Ovary (tissue), 9 donors: Measurements from ENCODE around the gene PADI2. TPM values are rescaled to one million over a fixed set of nuclear protein-coding genes. Genes with fewer than 3 reads are reported as not detected.

Source experiments
- DNase-seq, 5 donors: peaks; one replicate each; pipeline ENCODE4 v3.0.0-alpha.2; 2019 to 2020
- H3K27ac ChIP-seq, 2 donors: fragments of 200-600 bp; one replicate each; pipeline versions ENCODE4 v1.5.1 to v1.8.0; 2019 to 2022
- H3K27me3 ChIP-seq: fragments of 200-600 bp; one replicate; pipeline ENCODE4 v1.8.0; 2022
- H3K36me3 ChIP-seq: fragments of 200-600 bp; sonication (generic); one replicate; pipeline ENCODE4 v1.5.1; 2019
- H3K4me1 ChIP-seq: one replicate; pipeline ENCODE4 v1.8.1; 2013; ENCODE audit warnings: mild to moderate bottlenecking, moderate library complexity; ENCODE audit not compliant: insufficient read depth
- H3K4me3 ChIP-seq: fragments of 200-600 bp; sonication (generic); one replicate; pipeline ENCODE4 v1.5.1; 2017
- H3K9me3 ChIP-seq, 2 donors: fragments of 200-600 bp in 1 of 2; sonication (generic) in 1 of 2; one replicate each; pipeline versions ENCODE4 v1.5.1 to v1.8.1; 2013 to 2019; ENCODE audit warnings: mild to moderate bottlenecking in 1 of 2, moderate library complexity in 1 of 2
- EP300 ChIP-seq: sonication (generic); formaldehyde crosslinking; IDR thresholded peaks from one replicate; pipeline ENCODE4 v1.6.1; 2017; ENCODE audit warnings: antibody characterized with exemption
- POLR2A ChIP-seq: fragments of 450-650 bp; IDR thresholded peaks from one replicate; pipeline ENCODE4 v1.6.1; 2017; ENCODE audit warnings: antibody characterized with exemption, mild to moderate bottlenecking, moderate library complexity
- WGBS, 3 donors: extraction: QIAGEN DNeasy Blood & Tissue Kit in 1 of 3; methylation state at CpG; one replicate each; pipeline versions ENCODE4 v1.1.5 to v1.1.7; 2013 to 2017; 5-methylcytosine and 5-hydroxymethylcytosine counted together
- intact Hi-C, 4 donors: fragments of 100-400 bp; cut with DNase I; formaldehyde crosslinking; loops; one replicate each; pipeline versions ENCODE4 v1.11.0 to v1.15.1; 2022 to 2023
- polyA plus RNA-seq, 2 donors: library from polyadenylated mRNA; stranded (reverse); fragments of 200-250 nt in 1 of 2; fragments of 350-450 nt in 1 of 2; fragmentation: Illumina TruSeq in 1 of 2; extraction: RNeasy Lipid Tissue Mini Kit (QIAGEN cat#74804) in 1 of 2; gene quantifications; one replicate each; pipeline ENCODE4 v1.2.3, GENCODE V29; 2013 to 2014
- total RNA-seq, 7 donors: library from RNA; depleted of rRNA in 2 of 7; stranded (reverse); fragments of >200 nt in 2 of 7; fragmentation: NEBNext Ultra II Directional in 3 of 7; extraction: Animal tissue kit (Norgen Biotek cat#: 25700) in 3 of 7; gene quantifications; one replicate each; pipeline versions ENCODE4 v1.1.0 to v1.2.4, GENCODE V29; 2016 to 2023
- TF ChIP-seq, protein P1 (sequence below), 3 donors: fragments of 450-650 bp in 2 of 3; fragments of 200-600 bp in 1 of 3; IDR thresholded peaks; one replicate each; pipeline versions ENCODE4 v1.5.1 to v1.8.0; 2016 to 2022; ENCODE audit warnings: antibody characterized with exemption in 3 of 3, mild to moderate bottlenecking in 1 of 3
- donor health status: DM: no; HTN: no; CAD: no; lungs with moderate emphysema.
- donor health status: DM: no; HTN: no; CAD: no.
- donor health status: Bipolar disorder and iron deficiency.
- donor health status: DM: yes; HTN: yes; CAD: no.
- donor health status: DM: no; HTN: no; CAD: no.
- donor health status: DM: yes; HTN: yes; CAD: no.

The PADI2 gene
- total and polyA plus RNA-seq, 9 donors = 0.07 to 5.2 (median 0.55) TPM

GRCh38 chr1:17045150-17045549 lies 74.1 kb downstream of the PADI2 start:
- Histone ChIP-seq H3K27me3 (no peaks in the 10 kb centered on the region), H3K36me3 (no peaks in the 10 kb centered on the region), H3K4me1 (peaks cover 3% of the 10 kb centered on the region), H3K27ac (no peak overlapping the region), H3K4me3 (no peak overlapping the region), H3K9me3 (no peaks in the 10 kb centered on the region)
- WGBS, 3 donors = 45 to 58% (median 49%) methylated on average over 5 of the region's 5 CpGs
- TF ChIP-seq, protein P1, sequence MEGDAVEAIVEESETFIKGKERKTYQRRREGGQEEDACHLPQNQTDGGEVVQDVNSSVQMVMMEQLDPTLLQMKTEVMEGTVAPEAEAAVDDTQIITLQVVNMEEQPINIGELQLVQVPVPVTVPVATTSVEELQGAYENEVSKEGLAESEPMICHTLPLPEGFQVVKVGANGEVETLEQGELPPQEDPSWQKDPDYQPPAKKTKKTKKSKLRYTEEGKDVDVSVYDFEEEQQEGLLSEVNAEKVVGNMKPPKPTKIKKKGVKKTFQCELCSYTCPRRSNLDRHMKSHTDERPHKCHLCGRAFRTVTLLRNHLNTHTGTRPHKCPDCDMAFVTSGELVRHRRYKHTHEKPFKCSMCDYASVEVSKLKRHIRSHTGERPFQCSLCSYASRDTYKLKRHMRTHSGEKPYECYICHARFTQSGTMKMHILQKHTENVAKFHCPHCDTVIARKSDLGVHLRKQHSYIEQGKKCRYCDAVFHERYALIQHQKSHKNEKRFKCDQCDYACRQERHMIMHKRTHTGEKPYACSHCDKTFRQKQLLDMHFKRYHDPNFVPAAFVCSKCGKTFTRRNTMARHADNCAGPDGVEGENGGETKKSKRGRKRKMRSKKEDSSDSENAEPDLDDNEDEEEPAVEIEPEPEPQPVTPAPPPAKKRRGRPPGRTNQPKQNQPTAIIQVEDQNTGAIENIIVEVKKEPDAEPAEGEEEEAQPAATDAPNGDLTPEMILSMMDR (IDR thresholded peaks at IDR 0.05) = no peak
- TF ChIP-seq POLR2A = no peak
- no peak for DNase-seq
- intact Hi-C loops = loop anchor here in 3 of 4 donors (2.0 to 10.0 kb wide), 4 partner anchors 50 to 93 kb away; no protein-coding TSS in a partner anchor

DNA sequence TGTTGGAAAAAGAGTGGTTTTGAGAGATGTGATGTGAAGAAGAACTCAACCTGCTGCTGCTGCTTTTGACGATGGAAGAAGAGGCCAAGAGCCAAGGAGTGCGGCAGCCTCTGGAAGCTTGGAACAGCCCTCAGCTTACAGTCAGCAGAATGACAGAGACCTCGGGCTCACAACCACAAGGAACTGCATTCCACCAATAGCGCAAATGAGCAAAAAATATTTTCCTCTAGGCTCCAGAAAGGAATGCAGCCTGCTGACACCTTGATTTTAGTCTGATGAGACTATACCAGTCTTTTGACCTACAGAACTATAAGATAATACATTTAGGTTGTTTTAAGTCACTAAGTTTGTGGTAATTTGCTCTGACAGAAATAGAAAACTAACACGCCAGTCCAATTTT lies 75.6 kb downstream of the PADI2 start:
- no peak for TF ChIP-seq EP300
- no peaks in the 10 kb centered on the region for H3K36me3 ChIP-seq
- H3K27me3 ChIP-seq = no peaks in the 10 kb centered on the region
- H3K4me1 ChIP-seq = peaks cover 3% of the 10 kb centered on the region
- 71 to 87% (median 85%) methylated on average over 5 of the region's 5 CpGs for WGBS, 3 donors
- DNase-seq = no peak
- intact Hi-C loops = loop anchor here in 1 of 4 donors (2.0 to 10.0 kb wide), 2 partner anchors 49 to 91 kb away; no protein-coding TSS in a partner anchor
- no peaks in the 10 kb centered on the region for H3K9me3 ChIP-seq
- no peak overlapping the region for H3K4me3 ChIP-seq
- H3K27ac ChIP-seq = no peak overlapping the region

DNA sequence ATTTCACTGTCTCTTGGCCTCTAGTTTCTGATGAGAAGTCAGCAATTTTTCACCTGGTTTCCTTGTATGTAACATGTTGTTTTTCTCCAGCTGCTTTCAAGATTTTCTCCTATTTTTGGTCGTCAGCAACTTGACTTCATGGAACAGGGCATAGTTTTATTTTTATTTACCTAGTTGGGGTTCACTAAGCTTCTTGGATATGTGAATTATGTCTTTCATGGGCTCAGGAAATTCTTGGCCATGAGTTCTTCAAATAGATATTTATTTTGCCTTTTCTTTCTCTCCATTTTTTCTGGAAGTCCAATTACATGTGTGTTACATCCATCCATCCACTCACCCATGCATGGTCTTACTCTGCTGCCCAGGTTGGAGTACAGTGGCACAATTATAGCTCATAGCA lies 79.1 kb downstream of the PADI2 start:
- no peaks in the 10 kb centered on the region for H3K36me3 ChIP-seq
- WGBS, 3 donors = 61 to 90% (median 79%) methylated on average over 1 of the region's 1 CpG
- no peak overlapping the region for H3K4me3 ChIP-seq
- H3K4me1 ChIP-seq = peaks cover under 1% of the 10 kb centered on the region
- H3K27ac ChIP-seq = no peak overlapping the region
- H3K9me3 ChIP-seq = no peaks in the 10 kb centered on the region
- no peak for DNase-seq
- TF ChIP-seq, protein P1 (IDR thresholded peaks at IDR 0.05) = no peak
- TF ChIP-seq POLR2A (no peak), EP300 (no peak)
- H3K27me3 ChIP-seq = no peaks in the 10 kb centered on the region
- intact Hi-C loops = loop anchor here in 1 of 4 donors (10.0 kb wide), 1 partner anchor 45 kb away; no protein-coding TSS in a partner anchor

DNA sequence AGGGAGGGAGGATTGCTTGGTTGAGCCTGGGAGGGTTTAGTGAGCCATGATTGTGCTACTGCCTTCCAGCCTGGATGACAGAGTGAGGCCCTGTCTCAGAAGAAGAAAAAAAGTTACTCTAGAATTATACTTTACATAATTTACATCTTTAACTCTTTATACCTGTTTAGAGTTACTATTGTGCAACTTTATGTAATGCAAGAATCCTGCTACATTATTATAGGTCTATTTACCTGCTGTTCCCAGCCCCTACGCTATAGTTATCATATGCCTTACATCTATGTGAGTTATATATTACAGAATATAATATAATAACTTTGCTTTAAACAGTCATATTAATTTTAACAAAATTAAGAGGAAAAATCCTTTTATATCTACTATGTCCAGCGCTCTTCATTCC lies 79.7 kb downstream of the PADI2 start:
- 87 to 98% (median 97%) methylated on average over 2 of the region's 2 CpGs for WGBS, 3 donors
- Histone ChIP-seq H3K4me1 (no peaks in the 10 kb centered on the region), H3K9me3 (no peaks in the 10 kb centered on the region), H3K4me3 (no peak overlapping the region), H3K27ac (no peak overlapping the region), H3K27me3 (no peaks in the 10 kb centered on the region), H3K36me3 (no peaks in the 10 kb centered on the region)
- DNase-seq = no peak
- TF ChIP-seq EP300 = no peak
- TF ChIP-seq POLR2A = no peak
- TF ChIP-seq, protein P1 (IDR thresholded peaks at IDR 0.05) = no peak
- intact Hi-C loops = loop anchor here in 1 of 4 donors (5.0 kb wide), 1 partner anchor 82 kb away; no protein-coding TSS in a partner anchor

DNA sequence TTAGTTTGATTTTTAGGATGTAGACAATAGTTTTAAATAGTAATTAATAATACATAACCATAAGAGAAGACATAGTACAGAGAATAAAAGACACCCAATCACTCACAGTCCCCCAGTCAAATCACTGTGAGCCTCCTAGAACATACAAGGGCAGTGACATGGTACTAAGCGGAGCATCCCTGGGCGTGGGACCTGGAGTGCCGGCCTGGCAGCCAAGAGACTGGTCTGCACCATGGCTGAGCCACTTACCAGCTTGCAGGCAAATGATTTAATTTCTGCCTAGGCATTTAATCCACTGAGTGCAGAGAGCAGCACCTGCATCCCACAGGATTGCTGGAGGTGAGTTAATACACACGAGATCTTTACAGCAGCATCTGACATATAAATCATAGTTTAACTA lies 85.8 kb downstream of the PADI2 start:
- H3K9me3 ChIP-seq = no peaks in the 10 kb centered on the region
- no peak overlapping the region for H3K4me3 ChIP-seq
- no peak for TF ChIP-seq POLR2A
- no peak for TF ChIP-seq EP300
- TF ChIP-seq, protein P1 (IDR thresholded peaks at IDR 0.05) = no peak
- no peaks in the 10 kb centered on the region for H3K27me3 ChIP-seq
- 84 to 90% (median 86%) methylated on average over 4 of the region's 4 CpGs for WGBS, 3 donors
- no peaks in the 10 kb centered on the region for H3K4me1 ChIP-seq
- H3K36me3 ChIP-seq = no peaks in the 10 kb centered on the region
- intact Hi-C loops = no loop called here
- DNase-seq = no peak
- H3K27ac ChIP-seq = no peak overlapping the region
